GM12878 (cell line): ENCODE measurements around the gene NSMCE1. TPM values are rescaled to one million over a fixed set of nuclear protein-coding genes. Genes with fewer than 3 reads are reported as not detected.

Experiments used
- ATAC-seq: fragments of 200-7000 bp; cut with Tn5 transposase; 3 replicates; pipeline ENCODE4 v1.9.1; 2020; ENCODE audit warnings: mild to moderate bottlenecking, moderate library complexity
- BruUV-seq: library from RNA; stranded (reverse); fragments of 400-500 nt; replicated peaks from 2 replicates; lab custom pipeline; 2021; lab: Mats Ljungman, UMichigan
- CTCF ChIA-PET: fragments of 300-600 bp; sonication (Branson Sonifier 250); formaldehyde crosslinking; extraction: SDS; loops from one replicate; lab custom pipeline; 2021; ENCODE audit warnings: inconsistent platforms; lab: Yijun Ruan, JAX
- POLR2A ChIA-PET: fragments of 350-600 bp; formaldehyde crosslinking; extraction: SDS; loops from one replicate; lab custom pipeline; 2021; ENCODE audit warnings: inconsistent platforms; lab: Charles Lee
- RAD21 ChIA-PET: fragments of 300-600 bp; sonication (Branson Sonifier 250); formaldehyde crosslinking; loops from one replicate; lab custom pipeline; 2023; ENCODE audit warnings: antibody characterized with exemption; ENCODE audit not compliant: unreplicated experiment; lab: Charles Lee
- SMC1A ChIA-PET: fragments of 300-600 bp; sonication (Branson Sonifier 250); formaldehyde crosslinking; loops from one replicate; lab custom pipeline; 2023; ENCODE audit not compliant: unreplicated experiment, uncharacterized antibody; lab: Charles Lee
- DNase-seq: peaks from one replicate; pipeline ENCODE4 v3.0.0-alpha.2; 2011; ENCODE audit warnings: low read depth, low spot score
- FAIRE-seq: peaks from 3 replicates; lab custom pipeline; 2011; peaks lifted over from hg19 to GRCh38; lab: Jason Lieb, UNC
- H2AFZ ChIP-seq: 2 replicates; pipeline ENCODE4 v1.6.0; 2011; ENCODE audit warnings: low read depth, low read length, control low read depth; ENCODE audit not compliant: control insufficient read depth
- H3K27ac ChIP-seq: 2 replicates; pipeline ENCODE4 v1.5.1; 2011; ENCODE audit warnings: control low read depth; ENCODE audit not compliant: control insufficient read depth, insufficient read depth
- H3K27me3 ChIP-seq, 2 experiments: replicated peaks in 1 of 2; 2 replicates each; pipeline versions ENCODE4 v1.6.0 to v1.6.1; 2011; ENCODE audit warnings: low read length in 1 of 2; ENCODE audit not compliant: control insufficient read depth in 2 of 2, insufficient read depth in 2 of 2
- H3K36me3 ChIP-seq, 2 experiments: 2 replicates each; pipeline ENCODE4 v1.5.1; 2011; ENCODE audit warnings: low read length in 1 of 2; ENCODE audit not compliant: control insufficient read depth in 2 of 2, insufficient read depth in 2 of 2
- H3K4me1 ChIP-seq: 2 replicates; pipeline ENCODE4 v1.6.1; 2011; ENCODE audit warnings: mild to moderate bottlenecking, low read length, moderate library complexity, mixed read lengths; ENCODE audit not compliant: control insufficient read depth, insufficient read depth
- H3K4me2 ChIP-seq: 2 replicates; pipeline ENCODE4 v1.6.0; 2011; ENCODE audit warnings: control low read depth; ENCODE audit not compliant: control insufficient read depth, insufficient read depth
- H3K4me3 ChIP-seq: fragments of 200-600 bp; sonication (generic); 2 replicates; pipeline ENCODE4 v1.5.1; 2016
- H3K79me2 ChIP-seq: 2 replicates; pipeline ENCODE4 v1.6.0; 2011; ENCODE audit warnings: low read length; ENCODE audit not compliant: control insufficient read depth, insufficient read depth
- H3K9ac ChIP-seq: 2 replicates; pipeline ENCODE4 v1.8.0; 2011; ENCODE audit warnings: low read length, control low read depth, mixed read lengths; ENCODE audit not compliant: control insufficient read depth, insufficient read depth
- H3K9me3 ChIP-seq: replicated peaks from 3 replicates; pipeline ENCODE4 v1.5.1; 2011; ENCODE audit warnings: mild to moderate bottlenecking, low read length; ENCODE audit not compliant: control insufficient read depth, insufficient read depth
- H4K20me1 ChIP-seq: 2 replicates; pipeline ENCODE4 v1.6.0; 2011; ENCODE audit not compliant: control insufficient read depth, insufficient read depth
- CREM ChIP-seq: IDR thresholded peaks from 2 replicates; pipeline ENCODE4 v1.6.1; 2014; ENCODE audit warnings: antibody characterized with exemption, low read depth
- HCFC1 ChIP-seq: fragments of 150-350 bp; IDR thresholded peaks from 2 replicates; pipeline ENCODE4 v1.6.1; 2014; ENCODE audit warnings: low read length
- MTA2 ChIP-seq: fragments of 450-650 bp; IDR thresholded peaks from 2 replicates; pipeline ENCODE4 v1.6.1; 2016; ENCODE audit warnings: low read depth, mild to moderate bottlenecking, moderate library complexity
- PBX3 ChIP-seq: IDR thresholded peaks from 2 replicates; pipeline ENCODE4 v1.6.1; 2011; ENCODE audit warnings: mild to moderate bottlenecking, low read depth, low read length, moderate library complexity; ENCODE audit not compliant: insufficient replicate concordance
- POLR2AphosphoS2 ChIP-seq: IDR thresholded peaks from 2 replicates; pipeline ENCODE4 v1.6.1; 2011; ENCODE audit warnings: low read depth, mild to moderate bottlenecking, low read length, improper control_type of control experiment, moderate library complexity
- USF2 ChIP-seq: IDR thresholded peaks from 2 replicates; pipeline ENCODE4 v1.6.1; 2011; ENCODE audit warnings: low read depth, low read length, improper control_type of control experiment, borderline replicate concordance
- ZNF207 ChIP-seq: fragments of 450-650 bp; IDR thresholded peaks from 2 replicates; pipeline ENCODE4 v1.6.1; 2014; ENCODE audit warnings: antibody characterized with exemption, mild to moderate bottlenecking, borderline replicate concordance
- ZNF217 ChIP-seq: fragments of 450-650 bp; IDR thresholded peaks from 2 replicates; pipeline ENCODE4 v1.6.1; 2017; ENCODE audit warnings: antibody characterized with exemption, mild to moderate bottlenecking
- WGBS: methylation state at CpG from one replicate; pipeline ENCODE4 v1.1.6; 2016; ENCODE audit warnings: low lambda C conversion rate; ENCODE audit not compliant: insufficient replicate concordance, insufficient coverage; ENCODE audit errors: missing lambda C conversion rate; 5-methylcytosine and 5-hydroxymethylcytosine counted together
- in situ Hi-C: fragments of 300-500 bp; cut with MboI; formaldehyde crosslinking; loops from 9 replicates; pipeline ENCODE4 v1.14.3; 2018; ENCODE audit warnings: mixed read lengths
- intact Hi-C: fragments of 100-400 bp; cut with micrococcal nuclease; formaldehyde crosslinking; loops from one replicate; pipeline ENCODE4 v1.14.2; 2022; ENCODE audit not compliant: unreplicated experiment
- polyA plus RNA-seq, 11 experiments: library from polyadenylated mRNA; depleted of rRNA in 4 of 11; unstranded in 6 of 11; stranded (reverse) in 5 of 11; fragments of >200 nt; fragmentation: Nextera tagmentation in 4 of 11; fragmentation: Illumina TruSeq in 1 of 11; extraction: Ambion mirVana in 4 of 11; extraction: Trizol in 1 of 11; gene quantifications; 1 replicate in 1 of 11; 2 replicates in 10 of 11; pipeline versions ENCODE4 v1.2.1 to v1.2.3, GENCODE V29; 2011 to 2016; ENCODE audit warnings: inconsistent platforms in 2 of 11, missing spikeins in 2 of 11, low read depth in 1 of 11
- total RNA-seq, 4 experiments: library from RNA; depleted of rRNA in 3 of 4; stranded (reverse); fragments of >200 nt in 3 of 4; fragmentation: Illumina TruSeq in 1 of 4; extraction: Trizol in 1 of 4; gene quantifications; 2 replicates each; pipeline versions ENCODE4 v1.2.1 to v1.2.3, GENCODE V29; 2013 to 2021
- TF ChIP-seq, protein P1 (sequence below): fragments of 450-650 bp; IDR thresholded peaks from 2 replicates; pipeline ENCODE4 v1.6.1; 2016; ENCODE audit warnings: mild to moderate bottlenecking

Gene NSMCE1
- total and polyA plus RNA-seq, 10 of the 15 experiments (the other 5 are each of a cell fraction or from before 2014, with no cell fraction given): 54.0 to 214 (median 71.4) TPM

- TF ChIP-seq, protein P1, sequence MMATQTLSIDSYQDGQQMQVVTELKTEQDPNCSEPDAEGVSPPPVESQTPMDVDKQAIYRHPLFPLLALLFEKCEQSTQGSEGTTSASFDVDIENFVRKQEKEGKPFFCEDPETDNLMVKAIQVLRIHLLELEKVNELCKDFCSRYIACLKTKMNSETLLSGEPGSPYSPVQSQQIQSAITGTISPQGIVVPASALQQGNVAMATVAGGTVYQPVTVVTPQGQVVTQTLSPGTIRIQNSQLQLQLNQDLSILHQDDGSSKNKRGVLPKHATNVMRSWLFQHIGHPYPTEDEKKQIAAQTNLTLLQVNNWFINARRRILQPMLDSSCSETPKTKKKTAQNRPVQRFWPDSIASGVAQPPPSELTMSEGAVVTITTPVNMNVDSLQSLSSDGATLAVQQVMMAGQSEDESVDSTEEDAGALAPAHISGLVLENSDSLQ: no peak
- TF ChIP-seq USF2 (no peak), ZNF217 (no peak), CREM (no peak)
Measured at GRCh38 chr16:27258241-27258734, 10.3 kb downstream of the NSMCE1 start (continued).

DNA sequence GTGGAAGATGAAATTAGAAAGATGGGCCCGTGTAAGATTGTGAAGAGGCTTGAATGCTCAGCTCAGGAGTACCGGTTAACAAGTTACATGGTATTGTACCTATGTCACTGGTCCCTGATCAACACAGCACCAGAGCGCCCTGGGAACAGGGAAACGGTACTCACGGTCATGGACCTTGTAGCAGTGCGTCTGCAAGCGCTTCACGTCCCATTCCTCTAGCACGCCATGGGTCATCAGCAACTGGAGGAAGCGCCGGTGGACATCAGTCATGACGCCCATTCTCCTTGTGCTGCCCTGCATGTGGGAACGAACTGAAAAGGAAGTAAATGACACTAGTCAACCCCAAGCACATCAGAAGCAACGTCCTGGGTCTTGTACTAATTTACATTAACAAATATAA lies 11.3 kb downstream of the NSMCE1 start:
- H3K4me1 ChIP-seq: peaks cover 25% of the 10 kb centered on the region
- CTCF ChIA-PET: interaction anchor here (1.4 to 2.1 kb wide), 3 partner anchors 10 to 22 kb away, joined by 3 to 9 read pairs (median 4); no protein-coding TSS in a partner anchor
- in situ Hi-C loops: no loop called here
- no peak for TF ChIP-seq MTA2
- TF ChIP-seq POLR2AphosphoS2: no peak
- TF ChIP-seq PBX3: no peak
- no peak for TF ChIP-seq ZNF207
- no peak for TF ChIP-seq HCFC1
- TF ChIP-seq, all 136 proteins: peak for 0
- no TSS peak for BruUV-seq
- intact Hi-C loops: no loop called here
- Histone ChIP-seq H2AFZ (no peak overlapping the region), H3K36me3 (peaks cover 0 to 11% of the 10 kb centered on the region in 2 experiments; a peak in 2 of 4 replicates), H3K4me2 (no peak overlapping the region), H3K4me3 (no peak overlapping the region), H4K20me1 (no peaks in the 10 kb centered on the region), H3K79me2 (peaks cover 5% of the 10 kb centered on the region), H3K27me3 (no peaks in the 10 kb centered on the region), H3K9me3 (no peaks in the 10 kb centered on the region), H3K27ac (no peak overlapping the region), H3K9ac (no peak overlapping the region)
- no peak for ATAC-seq
- SMC1A ChIA-PET: interaction anchor here (0.6 to 2.3 kb wide), 6 partner anchors 9 to 227 kb away, joined by 3 to 9 read pairs (median 4); partner anchors contain the start of gene NSMCE1
- 95% methylated on average over 14 of the region's 14 CpGs for WGBS
- RAD21 ChIA-PET: interaction anchor here (1.1 to 1.9 kb wide), 2 partner anchors 17 to 110 kb away, joined by 3 to 4 read pairs; no protein-coding TSS in a partner anchor
- FAIRE-seq: no peak
- DNase-seq: no peak
- POLR2A ChIA-PET: interaction anchor here (1.0 to 5.6 kb wide), 3 partner anchors 13 to 22 kb away, joined by 3 to 79 read pairs (median 3); no protein-coding TSS in a partner anchor
